ENCODE measurements around the gene STARD3. TPM values are rescaled to one million over a fixed set of nuclear protein-coding genes. Genes with fewer than 3 reads are reported as not detected.
A peak's percentile ranks its signal among the peaks of the same experiment; 100 is the strongest.

STARD3 gene
- total RNA-seq, 2 donors from 2014 or later = 37.2 to 44.3 TPM

- DNase-seq (peak; percentile 80 to 85), ATAC-seq (peak; percentile 66)
Observed at GRCh38 chr17:39617446-39618245, 19.3 kb upstream of the STARD3 start.

GRCh38 chr17:39618246-39618913 is 18.6 kb upstream of the STARD3 start:
- intact Hi-C loops (cut with DNase I, micrococcal nuclease) = no loop called here
- ATAC-seq (peak; percentile 21), DNase-seq (peak in 1 of 2 donors; percentile 55)

More at GRCh38 chr17:39617446-39618245, 19.3 kb upstream of the STARD3 start:
- intact Hi-C loops (cut with DNase I, micrococcal nuclease) = no loop called here

GRCh38 chr17:39618956-39619785 is 17.8 kb upstream of the STARD3 start:
- ATAC-seq (no peak), DNase-seq (no peak)
- intact Hi-C loops (cut with DNase I, micrococcal nuclease) = no loop called here

- intact Hi-C loops (cut with DNase I, micrococcal nuclease) = loop anchor here in 1 of 2 donors (5.0 kb wide), 1 partner anchor 133 kb away; no protein-coding TSS in a partner anchor
- DNase-seq (no peak), ATAC-seq (no peak)
Observed at GRCh38 chr17:39619786-39620101, 17.2 kb upstream of the STARD3 start.

- intact Hi-C loops (cut with DNase I, micrococcal nuclease) = loop anchor here in 1 of 2 donors (5.0 kb wide), 1 partner anchor 131 kb away; no protein-coding TSS in a partner anchor
- peak; percentile 30 for ATAC-seq
Observed at GRCh38 chr17:39621523-39622379, 15.2 kb upstream of the STARD3 start.

GRCh38 chr17:39622380-39623006 is 14.5 kb upstream of the STARD3 start:
- ATAC-seq = no peak
- DNase-seq = no peak
- intact Hi-C loops (cut with DNase I, micrococcal nuclease) = loop anchor here in 1 of 2 donors (5.0 kb wide), 1 partner anchor 130 kb away; no protein-coding TSS in a partner anchor

More at GRCh38 chr17:39621523-39622379, 15.2 kb upstream of the STARD3 start:
- DNase-seq = peak; percentile 70 to 90

GRCh38 chr17:39623356-39623950 is 13.5 kb upstream of the STARD3 start:
- ATAC-seq (peak; percentile 52), DNase-seq (peak; percentile 91 to 94)
- intact Hi-C loops (cut with DNase I, micrococcal nuclease) = loop anchor here in 1 of 2 donors (5.0 kb wide), 1 partner anchor 129 kb away; no protein-coding TSS in a partner anchor

GRCh38 chr17:39624313-39624712 is 12.6 kb upstream of the STARD3 start:
- DNase-seq = no peak
- no peak for ATAC-seq
- intact Hi-C loops (cut with DNase I, micrococcal nuclease) = loop anchor here in 1 of 2 donors (5.0 kb wide), 1 partner anchor 128 kb away; no protein-coding TSS in a partner anchor

GRCh38 chr17:39625198-39625785 is 11.7 kb upstream of the STARD3 start:
- ATAC-seq = no peak
- peak; percentile 63 to 72 for DNase-seq
- intact Hi-C loops (cut with DNase I, micrococcal nuclease) = no loop called here

- ATAC-seq (peak; percentile 11), DNase-seq (peak in 1 of 2 donors; percentile 61)
- intact Hi-C loops (cut with DNase I, micrococcal nuclease) = no loop called here
Observed at GRCh38 chr17:39626171-39627046, 10.5 kb upstream of the STARD3 start, which contains the start of gene PPP1R1B. TSS of gene PPP1R1B (plus strand) at chr17:39626952. CDS start at chr17:39627393, 441 bp downstream.

GRCh38 chr17:39627047-39627711 is 9.8 kb upstream of the STARD3 start:
- no peak for DNase-seq
- intact Hi-C loops (cut with DNase I, micrococcal nuclease) = no loop called here
- peak; percentile 0 for ATAC-seq

- DNase-seq = peak in 1 of 2 donors; percentile 73
- intact Hi-C loops (cut with DNase I, micrococcal nuclease) = no loop called here
- ATAC-seq = peak; percentile 18
Observed at GRCh38 chr17:39627712-39628516, 9.0 kb upstream of the STARD3 start.

GRCh38 chr17:39628655-39629493 is 8.1 kb upstream of the STARD3 start:
- DNase-seq (peak; percentile 82 to 95), ATAC-seq (peak; percentile 53)
- intact Hi-C loops (cut with DNase I, micrococcal nuclease) = no loop called here

GRCh38 chr17:39629494-39629880 is 7.5 kb upstream of the STARD3 start:
- DNase-seq = peak; percentile 74 to 87
- intact Hi-C loops (cut with DNase I, micrococcal nuclease) = no loop called here
- ATAC-seq = peak; percentile 36

Measured in left colon (tissue), 2 donors.